Hepatocyte (in vitro differentiated cells): ENCODE measurements around the gene PIK3R1.

ENCODE experiments used
- EZH2 ChIP-seq: fragments of 200-600 bp; sonication (generic); IDR thresholded peaks from 2 replicates; pipeline ENCODE4 v1.6.1; 2016; ENCODE audit warnings: antibody characterized with exemption, mild to moderate bottlenecking, borderline replicate concordance
- EZH2phosphoT487 ChIP-seq: fragments of 200-600 bp; sonication (generic); IDR thresholded peaks from one replicate; pipeline ENCODE4 v1.6.1; 2018; ENCODE audit warnings: antibody characterized with exemption, mild to moderate bottlenecking, low read depth, moderate library complexity; ENCODE audit not compliant: unreplicated experiment, severe bottlenecking
- TF ChIP-seq, protein P1 (sequence below): fragments of 200-600 bp; sonication (generic); IDR thresholded peaks from 2 replicates; pipeline ENCODE4 v1.5.1; 2016; ENCODE audit warnings: antibody characterized with exemption, mild to moderate bottlenecking; ENCODE audit not compliant: poor library complexity

GRCh38 chr5:68187268-68188055 is 28.1 kb upstream of the PIK3R1 start:
- TF ChIP-seq, protein P1, sequence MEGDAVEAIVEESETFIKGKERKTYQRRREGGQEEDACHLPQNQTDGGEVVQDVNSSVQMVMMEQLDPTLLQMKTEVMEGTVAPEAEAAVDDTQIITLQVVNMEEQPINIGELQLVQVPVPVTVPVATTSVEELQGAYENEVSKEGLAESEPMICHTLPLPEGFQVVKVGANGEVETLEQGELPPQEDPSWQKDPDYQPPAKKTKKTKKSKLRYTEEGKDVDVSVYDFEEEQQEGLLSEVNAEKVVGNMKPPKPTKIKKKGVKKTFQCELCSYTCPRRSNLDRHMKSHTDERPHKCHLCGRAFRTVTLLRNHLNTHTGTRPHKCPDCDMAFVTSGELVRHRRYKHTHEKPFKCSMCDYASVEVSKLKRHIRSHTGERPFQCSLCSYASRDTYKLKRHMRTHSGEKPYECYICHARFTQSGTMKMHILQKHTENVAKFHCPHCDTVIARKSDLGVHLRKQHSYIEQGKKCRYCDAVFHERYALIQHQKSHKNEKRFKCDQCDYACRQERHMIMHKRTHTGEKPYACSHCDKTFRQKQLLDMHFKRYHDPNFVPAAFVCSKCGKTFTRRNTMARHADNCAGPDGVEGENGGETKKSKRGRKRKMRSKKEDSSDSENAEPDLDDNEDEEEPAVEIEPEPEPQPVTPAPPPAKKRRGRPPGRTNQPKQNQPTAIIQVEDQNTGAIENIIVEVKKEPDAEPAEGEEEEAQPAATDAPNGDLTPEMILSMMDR, result no peak
- no peak for TF ChIP-seq EZH2
- no peak for TF ChIP-seq EZH2phosphoT487
